Measurements from ENCODE around the gene TENT4A.

- TF ChIP-seq EZH2 (IDR thresholded peaks at IDR 0.05; ENCODE audit: low read length, unreplicated experiment) (no peak), CTCF (conservative IDR thresholded peaks at IDR 0.05; ENCODE audit: low read depth, low read length) (no peak)
Measured at GRCh38 chr5:6692906-6693305, 20.3 kb upstream of the TENT4A start.

Measured in PC-3 (cell line).